ENCODE results near the gene LSM12. TPM values are rescaled to one million over a fixed set of nuclear protein-coding genes. Genes with fewer than 3 reads are reported as not detected.

Gene LSM12
- total RNA-seq, 4 donors from 2014 or later = 33.3 to 53.0 (median 41.1) TPM

GRCh38 chr17:44095388-44095646 lies 28.8 kb upstream of the LSM12 start:
- Histone ChIP-seq H3K36me3 (peaks cover 0 to 56% of the 10 kb centered on the region in 2 donors), H3K4me1 (peaks cover 2 to 55% (median 20%) of the 10 kb centered on the region in 3 donors), H3K27me3 (no peaks in the 10 kb centered on the region), H3K27ac (peak overlapping the region in 3 of 4 donors; percentile 82 to 88 (median 84)), H3K4me3 (peak overlapping the region in 1 of 2 donors; percentile 40), H3K9me3 (no peaks in the 10 kb centered on the region)
- 0 to 10% methylated on average over 1 to 2 of the region's 2 CpGs for WGBS, 2 donors (ENCODE audit: low coverage in 1 of 2)
- no peak for TF ChIP-seq EP300 (IDR thresholded peaks at IDR 0.05)
- TF ChIP-seq POLR2A (IDR thresholded peaks at IDR 0.05) = no peak
- TF ChIP-seq CTCF (IDR thresholded peaks at IDR 0.05) = no peak
- no peak for TF ChIP-seq POLR2AphosphoS5 (IDR thresholded peaks at IDR 0.05)
- no peak for ATAC-seq

- Histone ChIP-seq H3K27ac (peak overlapping the region in 3 of 4 donors; percentile 82 to 88 (median 84)), H3K27me3 (no peaks in the 10 kb centered on the region), H3K9me3 (no peaks in the 10 kb centered on the region), H3K4me3 (no peak overlapping the region), H3K36me3 (peaks cover 0 to 61% of the 10 kb centered on the region in 2 donors), H3K4me1 (peaks cover 2 to 50% (median 20%) of the 10 kb centered on the region in 3 donors)
- no peak for ATAC-seq
- WGBS, 2 donors (ENCODE audit: low coverage in 1 of 2) = 74 to 77% methylated on average over 5 to 7 of the region's 8 CpGs
- no peak for TF ChIP-seq EP300 (IDR thresholded peaks at IDR 0.05)
- TF ChIP-seq POLR2A (IDR thresholded peaks at IDR 0.05) = no peak
- no peak for TF ChIP-seq POLR2AphosphoS5 (IDR thresholded peaks at IDR 0.05)
- no peak for TF ChIP-seq CTCF (IDR thresholded peaks at IDR 0.05)
These were observed 28.4 kb upstream of the LSM12 start for GRCh38 chr17:44094701-44095387.

GRCh38 chr17:44093231-44093900 lies 26.9 kb upstream of the LSM12 start:
- Histone ChIP-seq H3K4me3 (no peak overlapping the region), H3K27me3 (no peaks in the 10 kb centered on the region), H3K4me1 (peaks cover 2 to 38% (median 20%) of the 10 kb centered on the region in 3 donors), H3K27ac (no peak overlapping the region), H3K36me3 (peaks cover 0 to 68% of the 10 kb centered on the region in 2 donors), H3K9me3 (no peaks in the 10 kb centered on the region)
- 82% methylated on average over 3 of the region's 21 CpGs; no CpG with 5 or more reads in 1 of the 2 donors for WGBS, 2 donors (ENCODE audit: low coverage in 1 of 2)
- no peak for TF ChIP-seq POLR2A (IDR thresholded peaks at IDR 0.05)
- TF ChIP-seq CTCF (IDR thresholded peaks at IDR 0.05) = no peak
- no peak for TF ChIP-seq EP300 (IDR thresholded peaks at IDR 0.05)
- TF ChIP-seq POLR2AphosphoS5 (IDR thresholded peaks at IDR 0.05) = no peak
- ATAC-seq = no peak

GRCh38 chr17:44092051-44092450 lies 25.6 kb upstream of the LSM12 start:
- Histone ChIP-seq H3K9me3 (no peaks in the 10 kb centered on the region), H3K4me3 (no peak overlapping the region), H3K27me3 (no peaks in the 10 kb centered on the region), H3K27ac (no peak overlapping the region), H3K36me3 (peaks cover 0 to 71% of the 10 kb centered on the region in 2 donors), H3K4me1 (peaks cover 2 to 33% (median 21%) of the 10 kb centered on the region in 3 donors)
- TF ChIP-seq EP300 (IDR thresholded peaks at IDR 0.05) (no peak), POLR2AphosphoS5 (IDR thresholded peaks at IDR 0.05) (no peak), POLR2A (IDR thresholded peaks at IDR 0.05) (no peak), CTCF (IDR thresholded peaks at IDR 0.05) (no peak)
- 100% methylated on average over 1 of the region's 11 CpGs; no CpG with 5 or more reads in 1 of the 2 donors for WGBS, 2 donors (ENCODE audit: low coverage in 1 of 2)
- ATAC-seq = no peak
